ENCODE results near the gene PLCD4.

PLCD4 gene

DNA sequence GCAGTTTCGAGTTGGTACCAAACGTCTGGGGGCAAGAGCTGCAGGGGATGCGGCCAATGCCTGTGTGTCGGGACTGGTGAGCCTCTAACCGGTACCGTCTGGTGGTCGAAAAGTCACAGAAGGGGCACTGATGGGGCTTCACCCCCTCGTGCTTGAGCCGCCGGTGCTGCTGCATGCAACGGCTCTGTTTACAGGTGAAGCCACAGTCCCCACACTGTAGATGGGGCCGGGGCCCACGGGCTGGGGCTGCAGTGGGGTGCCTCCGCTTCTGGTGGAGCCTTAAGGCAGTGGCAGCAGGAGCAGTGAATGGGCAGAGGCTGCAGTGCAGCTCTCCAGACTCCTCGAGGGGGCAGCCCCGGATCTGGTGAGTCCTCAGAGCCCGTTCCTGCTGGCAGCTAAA, 35.1 kb downstream of the PLCD4 start:
- H3K4me1 ChIP-seq (ENCODE audit: insufficient read depth, low read length), result no peaks in the 10 kb centered on the region
- no peaks in the 10 kb centered on the region for H3K9me3 ChIP-seq (ENCODE audit: insufficient read depth, low read length, severe bottlenecking)
- H3K4me3 ChIP-seq (ENCODE audit: low read depth in 1 of 2, low read length in 2 of 2), result no peak overlapping the region
- no peak overlapping the region for H3K27ac ChIP-seq (ENCODE audit: low read length)
- H3K9ac ChIP-seq (ENCODE audit: low read depth, low read length), result no peak overlapping the region
- peaks cover 82% of the 10 kb centered on the region for H3K36me3 ChIP-seq (ENCODE audit: insufficient read depth, low read length)
- DNase-seq (no peak), ATAC-seq (ENCODE audit: insufficient read depth, low read depth) (no peak)
- TF ChIP-seq CTCF (IDR thresholded peaks at IDR 0.05; ENCODE audit: borderline replicate concordance, extremely low read depth, low read length, poor library complexity, severe bottlenecking) (no peak), EZH2 (IDR thresholded peaks at IDR 0.05; ENCODE audit: borderline replicate concordance, low read depth, low read length, severe bottlenecking) (no peak)
- H2AFZ ChIP-seq (ENCODE audit: low read depth, low read length), result no peak overlapping the region
- peaks cover 3% of the 10 kb centered on the region; the same call in 1 of the 2 replicates for H3K79me2 ChIP-seq (ENCODE audit: insufficient read depth, low read length)
- H3K27me3 ChIP-seq (ENCODE audit: insufficient read depth, low read length, poor library complexity), result no peaks in the 10 kb centered on the region
- no peak overlapping the region for H3K4me2 ChIP-seq (ENCODE audit: insufficient read depth, low read length)
- H4K20me1 ChIP-seq (ENCODE audit: insufficient read depth, low read length), result peaks cover 9% of the 10 kb centered on the region; the same call in 1 of the 2 replicates

DNA sequence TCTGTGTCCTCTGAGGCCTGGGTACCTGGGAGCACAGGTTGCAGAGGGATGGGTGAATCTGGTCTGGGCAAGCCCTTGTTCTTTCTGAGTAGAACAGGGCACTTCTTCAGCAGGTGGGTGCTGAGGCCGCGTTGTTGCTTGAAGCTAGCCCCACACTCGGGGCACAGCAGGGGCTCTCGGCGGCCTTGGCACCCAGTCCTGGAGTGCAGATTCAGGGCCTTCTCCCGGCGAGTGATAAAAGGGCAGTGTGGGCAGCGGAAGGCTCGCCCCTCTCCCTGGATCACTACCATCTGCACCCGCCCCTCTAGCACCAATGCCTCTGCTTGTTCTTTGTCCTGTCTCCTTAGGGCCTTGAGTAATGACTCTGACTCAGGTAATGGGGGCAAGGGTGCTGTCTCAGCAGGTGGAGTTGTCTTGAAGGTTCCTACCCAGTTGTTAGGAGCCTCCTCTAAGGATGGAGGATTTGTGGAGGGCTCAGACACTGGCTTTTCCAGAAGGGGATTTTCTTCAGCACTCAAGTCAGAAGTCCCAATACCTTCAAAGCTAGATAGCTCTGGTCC, 36.1 kb downstream of the PLCD4 start:
- no peak overlapping the region for H3K4me3 ChIP-seq (ENCODE audit: low read depth in 1 of 2, low read length in 2 of 2)
- peaks cover 18% of the 10 kb centered on the region for H4K20me1 ChIP-seq (ENCODE audit: insufficient read depth, low read length)
- no peaks in the 10 kb centered on the region for H3K9me3 ChIP-seq (ENCODE audit: insufficient read depth, low read length, severe bottlenecking)
- H3K4me2 ChIP-seq (ENCODE audit: insufficient read depth, low read length), result no peak overlapping the region
- H3K4me1 ChIP-seq (ENCODE audit: insufficient read depth, low read length), result no peaks in the 10 kb centered on the region
- DNase-seq (no peak), ATAC-seq (ENCODE audit: insufficient read depth, low read depth) (no peak)
- peaks cover 5% of the 10 kb centered on the region for H3K79me2 ChIP-seq (ENCODE audit: insufficient read depth, low read length)
- peaks cover 82% of the 10 kb centered on the region for H3K36me3 ChIP-seq (ENCODE audit: insufficient read depth, low read length)
- TF ChIP-seq EZH2 (IDR thresholded peaks at IDR 0.05; ENCODE audit: borderline replicate concordance, low read depth, low read length, severe bottlenecking) (no peak), CTCF (IDR thresholded peaks at IDR 0.05; ENCODE audit: borderline replicate concordance, extremely low read depth, low read length, poor library complexity, severe bottlenecking) (no peak)
- no peak overlapping the region for H3K27ac ChIP-seq (ENCODE audit: low read length)
- H2AFZ ChIP-seq (ENCODE audit: low read depth, low read length), result no peak overlapping the region
- H3K27me3 ChIP-seq (ENCODE audit: insufficient read depth, low read length, poor library complexity), result no peaks in the 10 kb centered on the region
- no peak overlapping the region for H3K9ac ChIP-seq (ENCODE audit: low read depth, low read length)

DNA sequence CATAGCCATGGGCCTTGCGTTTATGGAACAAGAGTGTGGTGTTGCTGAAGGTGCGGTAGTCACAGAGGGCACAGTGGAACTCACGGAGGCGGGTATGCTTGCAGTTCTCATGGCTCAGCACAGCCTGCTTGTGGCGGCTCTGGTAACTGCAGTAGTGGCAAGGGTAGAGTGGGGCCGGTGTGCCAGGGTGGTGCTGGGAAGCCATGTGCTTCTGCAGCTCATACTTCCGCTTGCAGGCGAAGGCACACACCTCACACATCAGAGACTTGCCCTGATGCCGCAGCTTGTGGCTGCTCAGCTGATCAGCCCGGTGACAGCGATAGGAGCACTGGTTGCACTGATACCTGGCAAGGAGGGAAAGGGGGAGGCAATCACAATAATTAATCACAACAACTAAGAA, 37.0 kb downstream of the PLCD4 start:
- ATAC-seq (ENCODE audit: insufficient read depth, low read depth), result no peak
- H3K9ac ChIP-seq (ENCODE audit: low read depth, low read length), result no peak overlapping the region

More for the DNA sequence above, 37.0 kb downstream of the PLCD4 start:
- H3K4me1 ChIP-seq (ENCODE audit: insufficient read depth, low read length), result no peaks in the 10 kb centered on the region
- TF ChIP-seq CTCF (IDR thresholded peaks at IDR 0.05; ENCODE audit: borderline replicate concordance, extremely low read depth, low read length, poor library complexity, severe bottlenecking) (peak; percentile 4), EZH2 (IDR thresholded peaks at IDR 0.05; ENCODE audit: borderline replicate concordance, low read depth, low read length, severe bottlenecking) (no peak)
- no peak overlapping the region for H3K27ac ChIP-seq (ENCODE audit: low read length)
- H3K4me2 ChIP-seq (ENCODE audit: insufficient read depth, low read length), result no peak overlapping the region
- H3K27me3 ChIP-seq (ENCODE audit: insufficient read depth, low read length, poor library complexity), result no peaks in the 10 kb centered on the region
- H3K4me3 ChIP-seq (ENCODE audit: low read depth in 1 of 2, low read length in 2 of 2), result no peak overlapping the region
- peaks cover 8% of the 10 kb centered on the region for H3K79me2 ChIP-seq (ENCODE audit: insufficient read depth, low read length)
- H3K36me3 ChIP-seq (ENCODE audit: insufficient read depth, low read length), result peaks cover 83% of the 10 kb centered on the region
- H4K20me1 ChIP-seq (ENCODE audit: insufficient read depth, low read length), result peaks cover 21% of the 10 kb centered on the region
- H2AFZ ChIP-seq (ENCODE audit: low read depth, low read length), result no peak overlapping the region
- DNase-seq, result no peak
- no peaks in the 10 kb centered on the region for H3K9me3 ChIP-seq (ENCODE audit: insufficient read depth, low read length, severe bottlenecking)
